Gastrocnemius medialis (tissue), 4 donors: ENCODE data around the gene SGMS1. TPM values are rescaled to one million over a fixed set of nuclear protein-coding genes. Genes with fewer than 3 reads are reported as not detected.

Experiments used
- ATAC-seq, 2 donors: fragments of 150-250 bp; one replicate each; pipeline ENCODE4 v1.9.1; 2016
- DNase-seq, 2 donors: peaks; one replicate each; pipeline ENCODE4 v3.0.0-alpha.2; 2019
- H3K27ac ChIP-seq, 4 donors: fragments of 200-600 bp; sonication (generic); 1 replicate in 1 of 4; 2 replicates in 3 of 4; pipeline ENCODE4 v1.5.1; 2016 to 2018; ENCODE audit warnings: mild to moderate bottlenecking in 2 of 4, moderate library complexity in 1 of 4
- H3K27me3 ChIP-seq, 3 donors: fragments of 200-600 bp; sonication (generic) in 2 of 3; 1 replicate in 1 of 3; 2 replicates in 2 of 3; pipeline versions ENCODE4 v1.5.1 to v1.6.0; 2016 to 2019; ENCODE audit warnings: mild to moderate bottlenecking in 1 of 3, moderate library complexity in 1 of 3
- H3K36me3 ChIP-seq, 2 donors: fragments of 200-600 bp; sonication (generic) in 1 of 2; one replicate each; pipeline ENCODE4 v1.5.1; 2017 to 2018
- H3K4me1 ChIP-seq, 2 donors: fragments of 200-600 bp; sonication (generic) in 1 of 2; one replicate each; pipeline ENCODE4 v1.5.1; 2016 to 2017; ENCODE audit warnings: mild to moderate bottlenecking in 2 of 2
- H3K4me3 ChIP-seq, 4 donors: fragments of 200-600 bp; sonication (generic) in 3 of 4; 1 replicate in 1 of 4; 2 replicates in 3 of 4; pipeline ENCODE4 v1.5.1; 2016 to 2019; ENCODE audit warnings: mild to moderate bottlenecking in 2 of 4
- H3K9me3 ChIP-seq, 3 donors: fragments of 200-600 bp; sonication (generic) in 2 of 3; 1 replicate in 1 of 3; 2 replicates in 2 of 3; pipeline ENCODE4 v1.5.1; 2016 to 2019
- POLR2A ChIP-seq, 2 donors: fragments of 450-650 bp; IDR thresholded peaks; one replicate each; pipeline ENCODE4 v1.6.1; 2017; ENCODE audit warnings: antibody characterized with exemption in 2 of 2, mild to moderate bottlenecking in 2 of 2, moderate library complexity in 2 of 2
- in situ Hi-C, 4 donors: fragments of 200-750 bp; cut with MboI; loops; one replicate each; pipeline versions ENCODE4 v1.15.0 to v1.8.0; 2017; ENCODE audit warnings: low sequenced_read_pairs in 4 of 4
- intact Hi-C: fragments of 100-400 bp; cut with DNase I; formaldehyde crosslinking; loops from one replicate; pipeline ENCODE4 v1.15.1; 2023; ENCODE audit warnings: low total_unique reads
- total RNA-seq, 4 donors: library from RNA; depleted of rRNA; stranded (reverse); fragments of >200 nt; gene quantifications; one replicate each; pipeline versions ENCODE4 v1.1.0 to v1.2.3, GENCODE V29; 2016
- TF ChIP-seq, protein P1 (sequence below), 5 experiments: fragments of 450-650 bp in 3 of 5; fragments of 200-600 bp in 2 of 5; sonication (generic) in 2 of 5; IDR thresholded peaks in 4 of 5; conservative IDR thresholded peaks in 1 of 5; 1 replicate in 4 of 5; 2 replicates in 1 of 5; pipeline ENCODE4 v1.5.1; 2016 to 2019; ENCODE audit warnings: antibody characterized with exemption in 5 of 5, mild to moderate bottlenecking in 3 of 5, moderate library complexity in 3 of 5

SGMS1 gene
- total RNA-seq, 4 donors from 2014 or later, result 17.6 to 30.7 (median 25.0) TPM

DNA sequence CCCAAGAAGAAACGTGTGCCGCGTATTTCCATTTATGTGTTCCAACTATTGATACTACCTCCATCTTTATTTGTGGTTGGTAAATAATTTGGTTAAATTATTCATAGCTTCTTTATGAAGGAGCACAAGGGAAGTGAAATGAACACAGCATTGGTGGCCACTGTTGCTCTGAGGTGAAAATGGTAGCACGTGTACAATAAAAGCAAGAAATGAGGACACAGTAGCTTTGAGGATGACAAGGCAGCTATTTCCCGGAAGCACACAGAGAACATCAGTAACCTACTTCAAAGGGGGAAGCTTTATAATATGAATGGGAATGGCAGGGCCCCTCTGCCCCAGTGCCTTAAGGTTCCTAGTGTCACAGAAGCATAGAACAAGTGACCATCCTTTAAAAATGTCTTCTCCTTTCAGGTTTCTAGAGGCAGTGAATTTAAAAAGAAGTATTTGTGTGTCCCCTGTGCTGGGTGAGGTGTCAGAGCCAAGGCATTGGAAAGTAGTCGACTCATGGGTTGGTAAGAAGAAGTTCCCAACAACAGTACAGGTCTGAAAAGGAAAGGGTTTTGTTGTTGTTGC is 78.8 kb downstream of the SGMS1 start:
- Histone ChIP-seq H3K4me3 (no peak overlapping the region), H3K27ac (no peak overlapping the region), H3K4me1 (peaks cover 3 to 7% of the 10 kb centered on the region in 2 donors), H3K9me3 (peaks cover 0 to 3% (median 0%) of the 10 kb centered on the region in 3 donors), H3K27me3 (no peaks in the 10 kb centered on the region), H3K36me3 (no peaks in the 10 kb centered on the region)
- intact Hi-C loops (no loop called here), in situ Hi-C loops (no loop called here)
- DNase-seq (no peak), ATAC-seq (no peak)
- no peak for TF ChIP-seq POLR2A (IDR thresholded peaks at IDR 0.05)
- TF ChIP-seq, protein P1, sequence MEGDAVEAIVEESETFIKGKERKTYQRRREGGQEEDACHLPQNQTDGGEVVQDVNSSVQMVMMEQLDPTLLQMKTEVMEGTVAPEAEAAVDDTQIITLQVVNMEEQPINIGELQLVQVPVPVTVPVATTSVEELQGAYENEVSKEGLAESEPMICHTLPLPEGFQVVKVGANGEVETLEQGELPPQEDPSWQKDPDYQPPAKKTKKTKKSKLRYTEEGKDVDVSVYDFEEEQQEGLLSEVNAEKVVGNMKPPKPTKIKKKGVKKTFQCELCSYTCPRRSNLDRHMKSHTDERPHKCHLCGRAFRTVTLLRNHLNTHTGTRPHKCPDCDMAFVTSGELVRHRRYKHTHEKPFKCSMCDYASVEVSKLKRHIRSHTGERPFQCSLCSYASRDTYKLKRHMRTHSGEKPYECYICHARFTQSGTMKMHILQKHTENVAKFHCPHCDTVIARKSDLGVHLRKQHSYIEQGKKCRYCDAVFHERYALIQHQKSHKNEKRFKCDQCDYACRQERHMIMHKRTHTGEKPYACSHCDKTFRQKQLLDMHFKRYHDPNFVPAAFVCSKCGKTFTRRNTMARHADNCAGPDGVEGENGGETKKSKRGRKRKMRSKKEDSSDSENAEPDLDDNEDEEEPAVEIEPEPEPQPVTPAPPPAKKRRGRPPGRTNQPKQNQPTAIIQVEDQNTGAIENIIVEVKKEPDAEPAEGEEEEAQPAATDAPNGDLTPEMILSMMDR (IDR thresholded peaks at IDR 0.05 in 4 of 5, conservative IDR thresholded peaks at IDR 0.05 in 1 of 5), result no peak

DNA sequence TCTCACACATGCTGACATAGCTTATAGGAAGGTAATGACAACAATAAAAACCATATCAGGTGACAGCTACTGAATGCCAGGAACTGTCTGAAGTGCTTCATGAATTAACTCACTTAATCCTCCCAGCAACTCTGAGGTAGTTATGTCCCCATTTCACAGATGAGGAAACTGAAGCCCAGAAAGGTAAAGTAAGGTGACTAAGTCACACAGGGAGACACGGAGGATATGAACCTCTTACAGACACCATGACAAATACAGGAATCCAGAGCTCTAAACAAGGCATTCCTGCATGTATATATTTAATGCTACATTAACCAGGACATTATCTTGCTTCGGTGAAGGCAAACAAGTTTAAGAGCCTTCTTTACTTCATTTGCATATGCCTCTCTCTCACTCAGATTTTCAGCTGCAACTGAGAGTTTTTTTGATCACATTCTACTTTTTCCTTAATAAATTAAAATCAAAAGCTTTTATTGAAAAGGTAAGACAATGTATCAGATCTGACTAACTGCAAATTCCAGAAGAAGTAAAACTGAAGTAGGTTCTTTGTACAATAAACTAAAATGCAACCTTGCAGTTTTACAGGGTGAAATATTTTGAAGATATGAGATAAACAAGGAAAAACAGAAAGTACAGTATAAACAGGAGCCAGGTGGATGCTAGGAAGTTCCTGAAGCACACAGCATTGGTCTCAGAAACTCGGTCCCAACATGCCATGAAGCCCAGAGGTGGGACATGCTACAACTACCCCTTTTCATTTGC is 79.5 kb downstream of the SGMS1 start:
- Histone ChIP-seq H3K27ac (no peak overlapping the region), H3K4me3 (no peak overlapping the region), H3K27me3 (no peaks in the 10 kb centered on the region), H3K36me3 (no peaks in the 10 kb centered on the region), H3K4me1 (peaks cover 0 to 6% of the 10 kb centered on the region in 2 donors), H3K9me3 (peaks cover 0 to 3% (median 0%) of the 10 kb centered on the region in 3 donors)
- DNase-seq, result no peak
- intact Hi-C loops (no loop called here), in situ Hi-C loops (no loop called here)
- no peak for ATAC-seq
- TF ChIP-seq, protein P1 (IDR thresholded peaks at IDR 0.05 in 4 of 5, conservative IDR thresholded peaks at IDR 0.05 in 1 of 5), result no peak
- TF ChIP-seq POLR2A (IDR thresholded peaks at IDR 0.05), result no peak

DNA sequence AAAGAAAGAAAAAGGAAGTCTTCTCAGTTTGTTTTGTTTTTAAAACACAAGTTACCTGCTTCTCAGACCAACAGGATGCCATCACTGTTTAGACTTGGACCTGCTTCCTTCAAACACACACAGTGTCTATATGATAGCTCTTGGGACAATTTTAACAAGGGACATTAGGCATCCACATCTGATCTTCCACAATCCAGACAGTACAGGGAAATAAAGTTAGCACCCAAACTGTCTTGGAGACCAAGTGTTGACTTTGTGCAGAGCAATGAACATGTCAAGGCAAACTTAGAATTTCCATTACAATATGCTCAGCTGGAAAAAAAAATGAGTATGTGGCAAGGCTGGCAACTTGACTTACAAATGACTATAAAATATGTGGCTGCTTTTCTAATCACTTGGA is 80.9 kb downstream of the SGMS1 start:
- H3K27ac ChIP-seq, result no peak overlapping the region
- ATAC-seq (no peak), DNase-seq (no peak)
- in situ Hi-C loops (no loop called here), intact Hi-C loops (no loop called here)
- no peak for TF ChIP-seq POLR2A (IDR thresholded peaks at IDR 0.05)
- TF ChIP-seq, protein P1 (IDR thresholded peaks at IDR 0.05 in 4 of 5, conservative IDR thresholded peaks at IDR 0.05 in 1 of 5), result no peak
- H3K27me3 ChIP-seq, result no peaks in the 10 kb centered on the region
- H3K9me3 ChIP-seq, result no peaks in the 10 kb centered on the region
- peaks cover 0 to 6% of the 10 kb centered on the region in 2 donors for H3K4me1 ChIP-seq
- no peak overlapping the region for H3K4me3 ChIP-seq
- no peaks in the 10 kb centered on the region for H3K36me3 ChIP-seq

DNA sequence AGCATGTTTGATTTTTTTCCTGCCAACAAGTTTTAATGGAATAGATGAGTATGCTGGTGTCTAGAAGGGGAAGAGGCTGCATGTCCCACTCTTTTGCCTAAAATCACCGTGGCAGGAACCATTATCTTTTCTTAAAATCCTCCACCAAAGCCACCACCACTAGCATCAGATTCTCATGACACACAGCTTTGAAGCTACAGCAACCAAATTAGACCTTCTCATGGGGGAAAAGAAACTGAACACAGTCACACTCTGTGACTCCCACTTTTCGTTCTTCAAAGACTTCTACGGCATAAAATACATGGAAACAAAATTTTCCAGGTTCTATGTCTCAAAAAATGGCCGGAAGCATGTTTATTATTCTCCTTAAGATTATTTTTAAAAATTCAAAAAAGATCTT is 81.8 kb downstream of the SGMS1 start:
- no peaks in the 10 kb centered on the region for H3K27me3 ChIP-seq
- ATAC-seq (no peak), DNase-seq (no peak)
- H3K4me3 ChIP-seq, result no peak overlapping the region
- no peak overlapping the region for H3K27ac ChIP-seq
- peaks cover 0 to 6% of the 10 kb centered on the region in 2 donors for H3K4me1 ChIP-seq
- no peaks in the 10 kb centered on the region for H3K36me3 ChIP-seq
- TF ChIP-seq POLR2A (IDR thresholded peaks at IDR 0.05), result no peak
- TF ChIP-seq, protein P1 (IDR thresholded peaks at IDR 0.05 in 4 of 5, conservative IDR thresholded peaks at IDR 0.05 in 1 of 5), result no peak
- intact Hi-C loops (no loop called here), in situ Hi-C loops (no loop called here)
- H3K9me3 ChIP-seq, result no peaks in the 10 kb centered on the region
